ENCODE results near the gene ARFRP1. TPM values are rescaled to one million over a fixed set of nuclear protein-coding genes. Genes with fewer than 3 reads are reported as not detected.
A peak's percentile ranks its signal among the peaks of the same experiment; 100 is the strongest.

Gene ARFRP1
- polyA plus RNA-seq, 3 donors, result 18.2 to 31.1 (median 20.7) TPM

DNA sequence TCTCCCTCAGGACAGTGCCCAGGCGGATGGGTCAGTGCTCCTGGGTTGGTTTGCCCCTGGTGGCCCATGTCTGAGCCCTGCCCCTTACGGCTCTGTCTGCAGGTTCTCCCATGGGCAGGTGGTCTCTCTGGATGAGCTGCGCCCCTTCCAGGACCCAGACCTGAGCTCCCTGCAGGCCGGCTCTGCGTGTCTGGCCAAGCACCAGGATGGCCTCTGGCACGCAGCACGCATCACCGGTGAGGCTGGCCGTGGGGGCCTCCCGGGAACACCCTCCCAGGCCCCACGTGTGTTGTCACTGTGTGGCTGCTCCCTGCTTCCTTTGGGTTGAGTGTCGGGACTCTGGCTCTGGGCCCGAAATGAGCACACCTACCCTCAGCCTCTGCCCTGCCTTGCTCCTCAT lies 25.3 kb upstream of the ARFRP1 start:
- peaks cover 17 to 29% (median 20%) of the 10 kb centered on the region in 3 donors for H3K27me3 Mint-ChIP-seq (ENCODE audit: low read depth in 3 of 3)
- no peak overlapping the region for H3K27ac ChIP-seq (ENCODE audit: low read depth in 1 of 2, low read length in 2 of 2)
- no peak overlapping the region for H3K4me3 Mint-ChIP-seq
- H3K79me2 ChIP-seq (ENCODE audit: insufficient read depth, low read length), result peaks cover 26% of the 10 kb centered on the region
- H3K4me3 ChIP-seq (replicated peaks in 1 of 3; ENCODE audit: low read depth in 2 of 3, low read length in 3 of 3), result no peak overlapping the region
- TF ChIP-seq, protein P1, sequence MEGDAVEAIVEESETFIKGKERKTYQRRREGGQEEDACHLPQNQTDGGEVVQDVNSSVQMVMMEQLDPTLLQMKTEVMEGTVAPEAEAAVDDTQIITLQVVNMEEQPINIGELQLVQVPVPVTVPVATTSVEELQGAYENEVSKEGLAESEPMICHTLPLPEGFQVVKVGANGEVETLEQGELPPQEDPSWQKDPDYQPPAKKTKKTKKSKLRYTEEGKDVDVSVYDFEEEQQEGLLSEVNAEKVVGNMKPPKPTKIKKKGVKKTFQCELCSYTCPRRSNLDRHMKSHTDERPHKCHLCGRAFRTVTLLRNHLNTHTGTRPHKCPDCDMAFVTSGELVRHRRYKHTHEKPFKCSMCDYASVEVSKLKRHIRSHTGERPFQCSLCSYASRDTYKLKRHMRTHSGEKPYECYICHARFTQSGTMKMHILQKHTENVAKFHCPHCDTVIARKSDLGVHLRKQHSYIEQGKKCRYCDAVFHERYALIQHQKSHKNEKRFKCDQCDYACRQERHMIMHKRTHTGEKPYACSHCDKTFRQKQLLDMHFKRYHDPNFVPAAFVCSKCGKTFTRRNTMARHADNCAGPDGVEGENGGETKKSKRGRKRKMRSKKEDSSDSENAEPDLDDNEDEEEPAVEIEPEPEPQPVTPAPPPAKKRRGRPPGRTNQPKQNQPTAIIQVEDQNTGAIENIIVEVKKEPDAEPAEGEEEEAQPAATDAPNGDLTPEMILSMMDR (IDR thresholded peaks at IDR 0.05), result no peak
- H4K20me1 ChIP-seq (ENCODE audit: insufficient read depth, low read length), result peaks cover 94% of the 10 kb centered on the region
- peaks cover 0 to 4% (median 0%) of the 10 kb centered on the region in 7 donors for H3K9me3 Mint-ChIP-seq
- intact Hi-C loops (cut with micrococcal nuclease), result no loop called here
- H3K4me1 ChIP-seq (ENCODE audit: control insufficient read depth in 1 of 2, insufficient read depth in 2 of 2, low read length in 2 of 2), result peaks cover 11 to 28% of the 10 kb centered on the region in 2 donors
- DNase-seq, result no peak
- H2AFZ ChIP-seq (ENCODE audit: insufficient read depth, low read depth, low read length, poor library complexity, severe bottlenecking), result no peak overlapping the region
- H3K9ac ChIP-seq (ENCODE audit: insufficient read depth, low read length, poor library complexity, severe bottlenecking), result no peak overlapping the region
- H3K27ac Mint-ChIP-seq, result peak overlapping the region in 1 of 7 donors; percentile 63
- 95% methylated on average over 13 of the region's 13 CpGs for WGBS (ENCODE audit: insufficient coverage)
- H3K4me1 Mint-ChIP-seq, result peaks cover 25% of the 10 kb centered on the region
- H3K9me3 ChIP-seq (replicated peaks in 1 of 2; ENCODE audit: control insufficient read depth in 1 of 2, insufficient read depth in 1 of 2, low read length in 2 of 2), result no peaks in the 10 kb centered on the region
- peaks cover 20 to 47% of the 10 kb centered on the region in 2 donors for H3K36me3 Mint-ChIP-seq
- H3K36me3 ChIP-seq (replicated peaks in 1 of 2; ENCODE audit: control insufficient read depth in 1 of 2, insufficient read depth in 2 of 2, low read length in 2 of 2), result peaks cover 35 to 73% of the 10 kb centered on the region in 2 donors
- peaks cover 6 to 20% of the 10 kb centered on the region in 2 donors for H3K27me3 ChIP-seq (ENCODE audit: control insufficient read depth in 2 of 2, insufficient read depth in 2 of 2, low read length in 2 of 2)
- no peak overlapping the region for H3K4me2 ChIP-seq (replicated peaks; ENCODE audit: extremely low read depth, low read length, poor library complexity, severe bottlenecking)

DNA sequence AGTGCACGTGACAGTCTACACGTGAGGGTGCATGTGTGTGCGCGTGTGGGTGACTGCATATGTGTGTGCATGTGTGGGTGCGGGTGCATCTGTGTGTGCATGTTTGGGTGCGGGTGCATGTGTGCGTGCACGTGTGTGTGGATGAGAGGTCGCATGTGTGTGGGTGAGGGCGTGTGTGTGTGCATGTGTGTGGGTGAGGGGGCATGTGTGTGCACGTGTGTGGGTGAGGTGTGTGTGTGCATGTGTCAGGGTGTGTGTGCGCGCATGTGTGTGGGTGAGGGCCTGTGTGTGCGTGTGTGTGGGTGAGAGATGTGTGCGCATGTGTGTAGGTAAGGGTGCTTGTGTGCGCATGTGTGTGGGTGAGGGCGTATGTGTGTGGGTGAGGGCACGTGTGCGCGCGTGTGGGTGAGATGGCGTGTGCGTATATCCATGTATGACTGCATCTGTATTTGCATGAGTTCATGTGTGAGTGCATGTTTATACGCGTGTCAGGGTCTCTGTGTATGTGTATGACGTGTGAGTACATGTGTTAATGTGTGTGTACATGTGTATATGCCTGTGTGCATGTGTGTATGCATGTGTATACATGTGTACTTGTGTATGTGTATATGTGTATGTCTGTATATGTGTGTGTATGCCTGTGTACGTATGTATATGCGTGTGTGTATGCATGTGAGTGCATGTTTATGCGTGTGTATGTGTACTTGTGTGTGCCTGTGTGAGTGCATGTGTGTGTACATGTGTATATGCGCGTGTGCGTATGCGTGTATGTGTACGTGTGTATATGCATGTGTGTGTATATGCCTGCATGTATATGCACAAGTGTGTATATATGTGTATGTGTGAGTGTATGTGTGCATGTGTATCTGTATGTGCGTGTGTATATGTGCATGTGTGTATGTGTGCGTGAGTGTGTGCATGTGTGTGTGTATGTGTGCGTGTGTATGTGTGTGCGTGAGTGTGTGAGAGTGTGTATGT lies 24.6 kb upstream of the ARFRP1 start:
- peaks cover 26 to 50% of the 10 kb centered on the region in 2 donors for H3K36me3 Mint-ChIP-seq
- H3K9ac ChIP-seq (ENCODE audit: insufficient read depth, low read length, poor library complexity, severe bottlenecking), result no peak overlapping the region
- no peaks in the 10 kb centered on the region for H3K9me3 ChIP-seq (replicated peaks in 1 of 2; ENCODE audit: control insufficient read depth in 1 of 2, insufficient read depth in 1 of 2, low read length in 2 of 2)
- peaks cover 0 to 4% (median 0%) of the 10 kb centered on the region in 7 donors for H3K9me3 Mint-ChIP-seq
- peaks cover 27% of the 10 kb centered on the region for H3K79me2 ChIP-seq (ENCODE audit: insufficient read depth, low read length)
- no peak overlapping the region for H3K27ac Mint-ChIP-seq
- no peak overlapping the region for H2AFZ ChIP-seq (ENCODE audit: insufficient read depth, low read depth, low read length, poor library complexity, severe bottlenecking)
- TF ChIP-seq, protein P1 (IDR thresholded peaks at IDR 0.05), result no peak
- H3K4me3 ChIP-seq (replicated peaks in 1 of 3; ENCODE audit: low read depth in 2 of 3, low read length in 3 of 3), result no peak overlapping the region
- H3K4me3 Mint-ChIP-seq, result no peak overlapping the region
- WGBS (ENCODE audit: insufficient coverage), result 94% methylated on average over 37 of the region's 38 CpGs
- H3K36me3 ChIP-seq (replicated peaks in 1 of 2; ENCODE audit: control insufficient read depth in 1 of 2, insufficient read depth in 2 of 2, low read length in 2 of 2), result peaks cover 36 to 75% of the 10 kb centered on the region in 2 donors
- intact Hi-C loops (cut with micrococcal nuclease), result no loop called here
- DNase-seq, result no peak
- H3K4me1 ChIP-seq (ENCODE audit: control insufficient read depth in 1 of 2, insufficient read depth in 2 of 2, low read length in 2 of 2), result peaks cover 8 to 22% of the 10 kb centered on the region in 2 donors
- H4K20me1 ChIP-seq (ENCODE audit: insufficient read depth, low read length), result peaks cover 99% of the 10 kb centered on the region
- H3K27me3 ChIP-seq (ENCODE audit: control insufficient read depth in 2 of 2, insufficient read depth in 2 of 2, low read length in 2 of 2), result peaks cover 6 to 17% of the 10 kb centered on the region in 2 donors
- no peak overlapping the region for H3K27ac ChIP-seq (ENCODE audit: low read depth in 1 of 2, low read length in 2 of 2)
- no peak overlapping the region for H3K4me2 ChIP-seq (replicated peaks; ENCODE audit: extremely low read depth, low read length, poor library complexity, severe bottlenecking)
- peaks cover 16 to 24% (median 17%) of the 10 kb centered on the region in 3 donors for H3K27me3 Mint-ChIP-seq (ENCODE audit: low read depth in 3 of 3)
- peaks cover 31% of the 10 kb centered on the region for H3K4me1 Mint-ChIP-seq

All from CD14-positive monocyte (primary cell).